ENCODE results near the gene UBE4B.
"Not testable (repeated sequence)": the region's sequence is repeated elsewhere in the genome, so short reads cannot be mapped to it uniquely, and the experiment has no call there.

UBE4B gene

DNA sequence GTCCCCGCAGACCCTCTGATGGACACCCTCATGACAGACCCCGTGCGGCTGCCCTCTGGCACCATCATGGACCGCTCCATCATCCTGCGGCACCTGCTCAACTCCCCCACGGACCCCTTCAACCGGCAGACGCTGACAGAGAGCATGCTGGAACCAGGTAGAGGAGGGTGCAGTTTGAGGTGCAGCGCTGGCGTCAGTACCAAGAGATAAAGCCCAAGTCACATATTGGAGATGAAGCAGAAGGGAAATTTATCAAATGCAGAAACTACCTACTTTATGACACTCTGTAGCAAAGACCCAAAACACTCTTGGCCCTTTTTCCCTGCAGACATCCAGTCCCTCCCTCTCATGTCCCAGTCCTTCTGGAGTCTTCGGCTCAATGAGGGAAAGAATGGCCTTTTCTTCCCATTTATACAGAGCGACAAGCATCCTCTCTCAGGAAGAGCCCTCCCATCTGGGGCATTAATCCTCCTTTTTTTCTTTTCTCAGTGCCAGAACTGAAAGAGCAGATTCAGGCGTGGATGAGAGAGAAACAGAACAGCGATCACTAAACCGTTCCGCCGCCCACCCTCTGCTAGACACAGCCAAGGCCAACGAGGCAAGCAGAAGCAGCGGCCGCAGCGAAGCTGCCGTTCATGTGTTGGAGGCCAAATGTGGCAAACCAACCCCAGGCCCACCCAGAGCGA, 146.8 kb downstream of the UBE4B start:
- DNase-seq = no peak

DNA sequence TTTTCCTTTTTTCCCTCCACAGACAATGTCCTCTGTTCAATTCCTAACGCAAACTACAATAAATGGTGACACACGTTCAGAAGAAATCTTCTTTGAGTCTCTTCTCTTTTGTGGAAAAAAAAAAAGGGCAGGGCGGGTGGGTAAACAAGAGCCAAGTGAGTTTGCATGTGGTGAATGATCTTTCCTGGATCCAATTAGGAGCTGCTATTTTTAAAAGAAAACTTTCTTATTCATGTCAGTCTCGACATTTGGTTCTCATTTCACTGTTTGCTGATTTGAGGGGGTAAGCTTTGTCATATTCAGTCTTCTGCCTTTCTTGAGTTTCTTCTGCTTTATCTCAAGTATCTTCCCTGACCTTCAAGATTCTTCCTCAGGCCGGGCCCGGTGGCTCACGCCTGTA, 148.4 kb downstream of the UBE4B start:
- DNase-seq = no peak

DNA sequence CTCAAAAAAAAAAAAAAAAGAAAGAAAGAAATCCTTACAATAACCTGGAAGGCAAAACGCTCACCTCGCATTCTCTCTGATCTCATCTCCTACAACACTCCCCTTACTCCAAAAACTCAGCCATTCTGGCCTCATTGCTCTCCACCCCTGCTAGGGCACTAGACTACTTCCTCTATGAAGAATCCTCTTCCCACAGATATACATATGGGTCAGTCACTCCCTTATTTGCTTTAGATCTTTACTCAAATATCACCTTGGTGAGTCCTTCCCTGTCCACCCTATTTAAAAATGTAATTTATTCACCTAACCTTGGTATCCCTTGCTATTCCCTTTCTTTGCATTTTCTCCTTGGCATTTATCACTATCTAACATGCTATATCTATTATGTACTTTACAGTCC, 153.0 kb downstream of the UBE4B start:
- DNase-seq = no peak

GRCh38 chr1:10186331-10187025, 153.7 kb downstream of the UBE4B start:
- DNase-seq = no peak

DNA sequence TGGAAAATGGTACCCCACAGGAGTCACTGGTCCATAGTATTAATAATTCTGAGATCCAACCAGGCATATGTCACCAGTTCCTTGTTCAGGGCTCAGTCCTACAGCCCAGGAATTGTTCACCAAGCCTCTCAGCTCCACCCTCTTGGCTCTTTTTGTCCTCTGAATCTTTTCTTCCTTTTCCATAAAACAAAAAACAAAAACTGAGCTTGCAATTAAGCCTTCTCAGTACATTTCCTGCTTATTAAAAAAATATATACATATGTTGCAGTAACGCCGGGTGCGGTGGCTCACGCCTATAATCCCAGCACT, 154.2 kb downstream of the UBE4B start:
- DNase-seq = no peak

DNA sequence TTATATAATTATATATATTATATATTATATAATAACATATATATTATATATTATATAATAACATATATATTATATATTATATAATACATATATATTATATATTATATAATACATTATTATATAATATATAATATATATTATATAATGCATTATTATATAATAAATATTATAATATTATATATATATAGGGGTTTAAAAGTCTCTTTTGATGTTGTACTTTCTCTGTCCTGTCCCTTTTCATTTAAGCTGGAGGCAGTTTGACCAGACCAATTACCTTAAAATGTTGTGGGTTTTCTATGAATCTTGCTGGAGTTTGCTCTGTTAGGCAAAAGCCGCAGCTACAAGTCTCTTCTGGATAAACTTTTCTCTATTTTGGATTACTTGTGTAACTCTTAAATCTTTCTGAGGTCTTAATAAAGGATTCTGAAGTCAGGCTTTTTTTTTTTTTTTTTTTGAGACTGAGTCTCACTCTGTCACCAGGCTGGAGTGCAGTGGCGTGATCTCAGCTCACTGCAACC, 155.4 kb downstream of the UBE4B start:
- DNase-seq = no peak

DNA sequence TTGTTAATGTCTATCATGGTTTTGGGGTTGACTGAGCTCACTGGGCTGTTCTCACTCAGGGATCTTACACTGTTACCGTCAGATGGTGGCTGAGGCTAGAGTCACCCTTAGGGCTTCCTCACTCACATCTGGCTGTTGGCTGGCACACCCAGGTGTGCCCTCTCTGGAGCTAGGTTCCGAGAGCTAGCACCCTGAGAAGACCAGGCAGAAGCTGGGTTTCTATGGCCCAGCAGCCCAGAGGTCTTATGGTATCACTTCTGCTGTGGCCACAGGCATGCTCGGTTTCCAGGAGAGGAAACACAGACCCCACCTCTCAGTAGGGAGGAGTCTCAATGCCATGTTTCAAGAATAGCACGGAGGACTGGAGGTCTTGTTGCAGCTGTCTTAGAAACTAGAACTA, 156.9 kb downstream of the UBE4B start:
- no peak for DNase-seq

- no peak for DNase-seq
Measured at GRCh38 chr1:10192263-10192662, 159.5 kb downstream of the UBE4B start.

DNA sequence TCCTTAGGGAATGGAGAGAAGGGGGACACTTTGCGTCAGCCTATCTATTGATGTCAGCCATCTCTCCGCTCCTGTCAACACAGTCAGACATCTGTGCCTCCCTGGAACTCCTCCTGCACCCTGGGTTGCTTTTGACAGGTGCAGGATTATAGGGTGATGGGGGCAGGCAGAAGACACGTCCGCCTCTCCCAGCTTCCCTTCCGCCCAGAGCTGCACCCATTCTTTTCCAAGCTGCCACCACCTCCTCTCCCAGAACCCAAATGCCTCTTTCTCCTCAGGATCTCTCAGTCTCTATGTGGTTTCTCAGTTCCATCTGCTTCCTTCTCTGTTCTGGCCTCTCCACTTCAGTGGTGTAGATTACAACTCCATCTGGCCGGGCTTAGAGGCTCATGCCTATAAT, 160.5 kb downstream of the UBE4B start:
- no peak for DNase-seq

DNA sequence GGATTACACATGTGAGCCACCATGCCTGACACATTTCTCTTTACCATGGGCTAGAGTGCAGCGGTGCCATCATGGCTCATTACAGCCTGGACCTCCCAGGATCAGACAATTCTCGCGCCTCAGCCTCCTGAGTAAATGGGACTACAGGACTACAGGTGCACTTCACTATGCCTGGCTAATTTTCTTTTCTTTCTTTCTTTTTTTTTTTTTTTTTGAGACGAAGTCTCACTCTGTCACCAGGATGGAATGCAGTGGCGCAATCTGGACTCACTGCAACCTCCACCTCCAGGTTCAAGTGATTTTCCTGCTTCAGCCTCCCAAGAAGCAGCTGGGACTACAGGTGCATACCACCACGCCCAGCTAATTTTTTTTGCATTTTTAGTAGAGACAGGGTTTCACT, 162.8 kb downstream of the UBE4B start:
- no peak for DNase-seq

- DNase-seq = no peak
Measured at GRCh38 chr1:10196976-10197375, 164.2 kb downstream of the UBE4B start.

DNA sequence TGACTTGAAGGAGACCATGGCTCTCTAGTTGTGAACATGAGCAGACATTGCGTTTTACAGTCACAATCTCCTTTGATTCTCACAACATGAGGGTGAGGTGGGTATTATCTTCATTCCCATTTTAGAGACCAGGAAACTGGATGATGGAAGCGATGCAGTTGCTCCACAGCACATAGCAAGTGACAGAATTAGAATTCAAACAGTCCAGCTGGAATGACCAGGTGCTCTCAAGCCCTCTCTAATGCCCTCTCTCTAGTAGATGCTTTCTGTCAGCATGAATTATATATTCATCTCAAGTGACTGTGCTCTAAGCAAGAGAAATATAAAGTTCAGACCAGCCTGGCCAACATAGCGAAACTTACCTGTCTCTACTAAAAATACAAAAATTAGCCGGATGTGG, 167.9 kb downstream of the UBE4B start:
- DNase-seq = no peak

DNA sequence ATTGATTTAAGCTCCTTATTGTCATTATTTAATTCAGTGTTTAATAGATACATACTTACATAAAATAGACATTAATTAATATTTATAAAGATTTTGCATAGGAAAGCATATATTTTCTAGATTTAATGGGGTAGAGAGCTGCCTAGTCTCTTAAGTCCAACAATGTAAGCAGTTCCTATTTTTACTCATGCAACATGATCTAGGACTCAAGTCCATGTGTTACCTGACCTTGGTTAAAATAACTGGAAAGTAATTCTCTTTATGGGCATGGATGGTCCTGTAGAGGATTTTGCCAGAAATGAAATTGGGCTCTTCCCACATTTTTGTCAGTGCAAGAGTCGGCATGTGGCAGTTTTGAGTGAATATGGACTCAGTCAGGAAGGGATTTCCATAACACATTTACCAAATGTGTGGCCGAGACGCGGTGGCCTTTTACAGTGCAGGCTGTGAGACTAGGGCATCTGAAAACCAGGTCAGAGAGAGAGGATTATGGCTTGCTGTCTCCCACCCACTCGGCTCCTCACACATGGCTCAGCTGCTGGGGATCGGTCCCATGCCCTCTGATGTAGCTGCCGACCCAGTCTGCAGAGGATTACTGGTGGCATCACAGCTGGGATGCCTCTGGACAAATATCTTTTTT, 171.4 kb downstream of the UBE4B start:
- DNase-seq = no peak

- not testable (repeated sequence) for DNase-seq
Measured at GRCh38 chr1:10205206-10205605, 172.4 kb downstream of the UBE4B start.

- no peak for DNase-seq
Measured at GRCh38 chr1:10207810-10208209, 175.1 kb downstream of the UBE4B start.

GRCh38 chr1:10208537-10208936, 175.8 kb downstream of the UBE4B start:
- DNase-seq = no peak

DNA sequence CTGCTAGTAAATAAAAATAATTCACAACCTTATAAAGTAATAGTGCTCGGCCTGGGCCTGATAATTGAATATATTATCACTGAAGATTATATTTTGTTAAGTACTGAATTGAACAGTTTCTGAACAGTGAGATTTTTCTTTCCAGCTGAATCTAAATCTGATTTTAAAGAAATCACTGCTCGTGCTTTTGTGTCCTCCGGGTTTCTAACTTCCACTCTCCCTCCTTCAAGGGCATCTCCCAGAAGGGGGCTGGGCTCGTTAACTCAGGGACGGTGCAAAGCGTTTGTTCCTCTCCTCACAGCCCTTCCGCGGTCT, 176.8 kb downstream of the UBE4B start:
- no peak for DNase-seq

DNA sequence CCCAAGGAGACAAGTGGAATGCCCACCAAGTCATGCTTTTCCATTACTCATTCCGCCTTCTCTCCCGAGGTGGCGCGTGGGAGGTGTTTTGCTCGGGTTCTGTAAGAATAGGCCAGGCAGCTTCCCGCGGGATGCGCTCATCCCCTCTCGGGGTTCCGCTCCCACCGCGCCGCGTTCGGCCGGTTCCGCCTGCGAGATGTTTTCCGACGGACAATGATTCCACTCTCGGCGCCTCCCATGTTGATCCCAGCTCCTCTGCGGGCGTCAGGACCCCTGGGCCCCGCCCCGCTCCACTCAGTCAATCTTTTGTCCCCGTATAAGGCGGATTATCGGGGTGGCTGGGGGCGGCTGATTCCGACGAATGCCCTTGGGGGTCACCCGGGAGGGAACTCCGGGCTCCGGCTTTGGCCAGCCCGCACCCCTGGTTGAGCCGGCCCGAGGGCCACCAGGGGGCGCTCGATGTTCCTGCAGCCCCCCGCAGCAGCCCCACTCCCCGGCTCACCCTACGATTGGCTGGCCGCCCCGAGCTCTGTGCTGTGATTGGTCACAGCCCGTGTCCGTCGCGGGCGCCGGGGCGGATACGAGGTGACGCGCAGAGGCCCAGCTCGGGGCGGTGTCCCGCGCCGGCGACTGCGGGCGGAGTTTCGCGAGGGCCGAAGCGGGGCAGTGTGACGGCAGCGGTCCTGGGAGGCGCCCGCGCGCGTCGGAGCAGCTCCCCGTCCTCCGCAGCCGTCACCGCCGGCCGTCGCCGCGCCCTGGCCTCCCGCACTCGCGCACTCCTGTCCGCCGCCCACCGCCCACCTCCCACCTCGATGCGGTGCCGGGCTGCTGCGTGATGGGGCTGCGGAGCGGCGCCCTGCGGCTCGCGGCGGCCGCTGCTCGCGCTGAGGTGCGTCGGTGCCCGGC, 177.4 kb downstream of the UBE4B start, which contains the start of gene KIF1B:
TSS of gene KIF1B (plus strand) at position 666 of the 906 bp plus-strand sequence. CDS start 21,759 bp downstream, outside the sequence.
- DNase-seq = peak; percentile 82

DNA sequence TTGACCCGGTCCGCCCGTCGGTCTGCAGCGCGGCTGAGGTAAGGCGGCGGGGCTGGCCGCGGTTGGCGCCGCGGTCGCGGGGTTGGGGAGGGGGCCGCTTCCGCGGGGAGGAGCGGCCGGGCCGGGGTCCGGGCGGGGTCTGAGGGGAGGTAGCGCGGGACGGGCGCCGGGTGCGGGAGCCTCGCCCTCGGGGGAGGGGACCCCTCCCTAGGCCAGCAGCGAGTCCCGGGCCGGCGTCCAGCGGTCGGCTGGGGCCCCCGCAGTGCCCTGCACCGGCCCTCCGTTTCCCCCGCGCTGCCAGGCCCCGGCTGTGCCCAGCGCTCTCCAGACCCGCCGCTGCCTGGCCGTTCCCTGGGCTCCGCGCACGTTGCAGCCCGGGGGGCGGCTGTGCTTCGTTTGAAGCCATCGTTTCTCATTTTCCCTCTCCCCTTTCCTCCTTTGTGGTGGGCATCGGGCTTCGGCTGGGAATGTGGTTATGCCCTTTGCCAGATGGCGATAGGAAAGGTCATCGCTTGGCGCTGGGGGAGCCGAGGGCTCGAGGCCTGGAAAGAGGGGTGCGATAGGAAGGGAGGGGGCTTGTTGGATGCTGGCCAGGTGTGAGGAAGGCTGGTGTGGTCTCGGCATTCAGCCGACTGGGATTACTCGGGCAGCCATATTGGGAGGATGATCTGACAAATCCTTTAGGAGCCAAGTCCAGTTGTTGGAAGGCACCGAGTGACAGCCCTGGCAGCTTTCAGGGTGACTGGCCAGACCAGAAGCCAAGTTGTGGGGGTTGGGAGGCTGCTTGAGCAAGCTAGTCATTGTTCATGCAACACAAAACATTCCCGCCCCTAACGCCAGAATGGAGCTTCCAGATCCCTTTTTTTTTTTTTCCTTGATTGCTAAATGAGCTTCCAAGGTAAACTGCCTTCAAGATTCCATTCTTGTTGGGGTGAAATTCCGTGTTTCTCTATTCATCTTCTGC, 178.4 kb downstream of the UBE4B start:
- no peak for DNase-seq

GRCh38 chr1:10211805-10212410, 179.2 kb downstream of the UBE4B start:
- DNase-seq = no peak

- DNase-seq = no peak
Measured at GRCh38 chr1:10212476-10212875, 179.7 kb downstream of the UBE4B start.

Data from SHP77 treated with DMSO at 0.1 percent for 48 hours (cell line).